NCI-H510A (cell line): ENCODE data around the gene ZSCAN10.
"Not testable (repeated sequence)": the region's sequence is repeated elsewhere in the genome, so short reads cannot be mapped to it uniquely, and the experiment has no call there.

Experiments used
- DNase-seq: peaks from one replicate; lab custom pipeline; 2025; lab: John Stamatoyannopoulos, UW

Gene ZSCAN10

DNA sequence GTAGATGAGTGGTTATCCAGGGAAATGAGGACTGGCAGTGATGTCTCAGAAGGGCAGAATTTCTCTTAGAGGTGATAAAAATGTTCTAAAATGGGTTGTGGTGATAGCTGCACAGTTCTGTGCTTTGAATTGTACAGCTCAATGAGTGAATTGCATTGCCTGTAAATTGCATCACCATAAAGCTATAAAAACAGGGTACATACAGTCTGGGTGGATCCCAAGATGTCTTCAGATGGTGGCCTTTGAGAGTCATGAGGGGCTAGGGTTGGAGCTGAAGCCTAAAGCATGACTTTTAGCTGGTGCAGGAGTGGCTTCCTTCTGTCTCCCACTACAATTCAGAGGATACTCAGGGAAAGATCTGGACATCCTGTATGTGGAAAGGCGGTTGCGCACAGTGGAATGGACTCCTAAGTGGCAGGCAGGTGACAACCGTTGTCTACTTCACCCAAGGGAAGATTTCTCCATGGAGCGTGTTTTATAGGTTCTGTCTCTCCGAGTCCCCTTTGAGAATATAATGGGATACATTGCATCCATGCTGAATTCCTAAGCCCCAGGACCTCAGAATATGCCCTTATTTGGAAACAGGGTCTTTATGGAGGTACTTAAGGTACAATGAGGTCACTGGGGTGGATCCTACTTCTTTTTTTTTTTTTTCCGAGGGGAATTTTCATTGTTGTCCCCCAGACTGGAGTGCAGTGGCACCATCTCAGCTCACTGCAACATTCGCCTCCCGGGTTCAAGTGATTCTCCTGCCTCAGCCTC, 35.3 kb downstream of the ZSCAN10 start:
- DNase-seq, result no peak

GRCh38 chr16:3062553-3062952, 36.5 kb downstream of the ZSCAN10 start:
- DNase-seq, result no peak

- DNase-seq, result no peak
These were observed 38.6 kb downstream of the ZSCAN10 start for GRCh38 chr16:3060339-3061127.

DNA sequence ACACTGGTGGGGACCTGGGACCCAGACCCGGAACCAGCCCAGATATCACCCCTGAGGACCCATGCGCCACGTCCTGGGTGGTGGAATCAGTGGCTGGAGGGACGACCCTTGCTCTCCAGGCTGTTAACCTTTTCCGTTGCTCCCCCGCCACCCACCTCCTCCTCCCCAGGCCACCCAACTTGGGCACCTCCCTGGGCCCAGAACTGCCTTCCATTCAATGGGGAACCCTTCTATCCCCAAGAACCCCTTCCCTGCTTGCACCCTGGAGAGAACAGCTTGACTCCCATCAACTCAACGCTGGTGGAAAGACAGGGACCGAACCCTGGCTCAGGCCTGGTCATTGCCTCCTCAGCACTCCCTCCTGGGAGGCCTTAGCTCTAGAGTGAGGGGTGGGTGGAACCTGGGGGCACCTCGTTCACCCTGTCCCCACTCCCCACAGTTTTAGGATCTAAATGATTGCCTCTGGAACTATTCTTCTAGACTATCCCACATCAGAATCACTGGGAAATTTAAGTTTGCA, 39.3 kb downstream of the ZSCAN10 start:
- DNase-seq, result no peak

- no peak for DNase-seq
These were observed 39.9 kb downstream of the ZSCAN10 start for GRCh38 chr16:3059041-3059722.

DNA sequence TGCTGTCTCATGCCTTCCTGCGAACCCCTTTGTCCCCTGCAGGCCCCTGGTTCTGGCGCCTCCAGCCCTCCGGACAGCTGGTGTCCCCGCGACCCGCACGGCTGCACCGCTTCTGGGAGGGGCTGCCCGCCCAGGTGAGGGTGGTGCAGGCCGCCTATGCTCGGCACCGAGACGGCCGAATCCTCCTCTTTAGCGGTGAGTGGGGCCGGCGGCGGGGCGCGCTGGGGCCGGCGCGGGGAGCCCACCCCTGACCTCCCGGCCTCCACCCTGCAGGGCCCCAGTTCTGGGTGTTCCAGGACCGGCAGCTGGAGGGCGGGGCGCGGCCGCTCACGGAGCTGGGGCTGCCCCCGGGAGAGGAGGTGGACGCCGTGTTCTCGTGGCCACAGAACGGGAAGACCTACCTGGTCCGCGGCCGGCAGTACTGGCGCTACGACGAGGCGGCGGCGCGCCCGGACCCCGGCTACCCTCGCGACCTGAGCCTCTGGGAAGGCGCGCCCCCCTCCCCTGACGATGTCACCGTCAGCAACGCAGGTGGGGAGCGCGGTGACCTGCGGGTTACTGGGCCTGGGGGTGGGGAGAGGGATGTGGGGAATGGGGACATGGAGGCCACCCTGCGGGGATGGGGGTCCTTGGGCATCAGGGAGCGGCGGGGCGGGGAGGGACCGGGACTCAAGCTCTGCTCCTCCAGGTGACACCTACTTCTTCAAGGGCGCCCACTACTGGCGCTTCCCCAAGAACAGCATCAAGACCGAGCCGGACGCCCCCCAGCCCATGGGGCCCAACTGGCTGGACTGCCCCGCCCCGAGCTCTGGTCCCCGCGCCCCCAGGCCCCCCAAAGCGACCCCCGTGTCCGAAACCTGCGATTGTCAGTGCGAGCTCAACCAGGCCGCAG, 40.7 kb downstream of the ZSCAN10 start:
- no peak for DNase-seq

- DNase-seq, result no peak
These were observed 41.6 kb downstream of the ZSCAN10 start for GRCh38 chr16:3057181-3058138.

DNA sequence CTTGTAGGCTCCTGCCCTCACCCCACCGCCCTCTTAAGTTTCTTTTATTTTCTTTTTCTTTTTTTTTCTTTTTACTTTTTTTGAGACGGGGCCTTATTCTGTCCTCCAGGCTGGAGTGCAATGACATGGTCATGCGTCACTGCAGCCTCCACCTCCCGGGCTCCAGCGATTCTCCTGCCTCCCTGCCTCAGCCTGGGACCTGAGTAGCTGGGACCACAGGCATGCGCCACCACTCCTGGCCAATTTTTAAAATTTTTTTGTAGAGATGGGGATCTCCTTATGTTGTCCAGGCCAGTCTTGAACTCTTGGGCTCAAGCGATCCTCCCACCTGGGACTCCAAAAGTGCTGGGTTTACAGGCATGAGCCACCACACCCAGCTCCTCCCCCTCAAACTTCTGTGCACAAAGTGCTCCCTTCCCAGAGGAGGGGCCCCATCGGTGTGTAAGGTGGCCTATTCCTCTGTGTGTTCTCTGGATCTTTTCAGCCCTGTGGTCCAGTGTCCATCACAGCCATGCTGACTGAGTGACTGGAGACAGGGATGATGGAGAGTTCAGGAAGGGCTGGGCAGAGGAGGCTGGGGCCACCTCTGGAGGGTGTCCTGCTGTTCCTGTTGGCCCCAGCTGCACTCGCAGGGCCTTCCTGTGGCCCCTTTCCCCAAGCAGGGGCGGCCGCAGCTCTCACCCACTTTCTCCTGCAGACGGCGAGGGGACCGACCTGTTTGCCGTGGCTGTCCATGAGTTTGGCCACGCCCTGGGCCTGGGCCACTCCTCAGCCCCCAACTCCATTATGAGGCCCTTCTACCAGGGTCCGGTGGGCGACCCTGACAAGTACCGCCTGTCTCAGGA, 42.5 kb downstream of the ZSCAN10 start:
- no peak for DNase-seq

- not testable (repeated sequence) for DNase-seq
These were observed 43.4 kb downstream of the ZSCAN10 start for GRCh38 chr16:3055734-3056115.

GRCh38 chr16:3054965-3055733, 43.9 kb downstream of the ZSCAN10 start:
- no peak for DNase-seq

DNA sequence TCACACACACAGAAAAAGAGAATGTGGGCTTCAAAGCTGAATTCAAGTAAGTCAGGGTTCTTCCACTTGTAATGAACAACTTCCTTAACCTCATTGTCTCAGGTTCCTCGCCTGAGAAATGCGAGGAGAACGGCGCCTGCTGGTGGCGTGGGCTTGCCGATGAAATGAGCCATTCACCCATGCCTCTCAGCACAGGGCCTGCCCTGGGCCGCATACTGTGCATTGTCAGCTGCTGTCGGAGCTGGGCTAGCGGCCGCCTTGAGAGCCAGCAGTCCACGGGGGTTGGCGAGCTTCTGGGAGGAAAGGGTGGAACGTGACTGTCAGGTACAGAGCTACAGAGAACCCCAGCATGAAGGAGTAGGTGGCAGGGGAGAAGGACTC, 45.8 kb downstream of the ZSCAN10 start:
- DNase-seq, result not testable (repeated sequence)

- not testable (repeated sequence) for DNase-seq
These were observed 46.3 kb downstream of the ZSCAN10 start for GRCh38 chr16:3052571-3053329.

DNA sequence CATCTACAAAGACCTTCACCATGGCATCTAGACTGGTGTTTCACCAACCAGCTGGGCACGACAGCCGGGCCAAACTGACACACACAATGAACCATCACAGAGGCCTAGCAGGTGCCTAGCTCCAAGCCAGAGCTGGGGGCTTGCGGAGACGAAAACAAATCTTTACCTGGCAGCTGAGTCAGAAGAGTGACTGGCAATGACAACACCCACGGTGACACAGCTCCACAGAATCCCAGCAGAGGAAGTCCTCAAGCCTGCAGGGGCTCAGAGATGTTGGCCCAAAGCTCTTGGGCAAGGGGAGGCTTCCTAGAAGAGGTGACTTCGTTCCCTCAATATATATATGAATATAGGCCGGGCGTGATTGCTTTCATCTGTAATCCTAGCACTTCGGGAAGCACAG, 47.6 kb downstream of the ZSCAN10 start:
- no peak for DNase-seq

- no peak for DNase-seq
These were observed 48.1 kb downstream of the ZSCAN10 start for GRCh38 chr16:3051009-3051408.

DNA sequence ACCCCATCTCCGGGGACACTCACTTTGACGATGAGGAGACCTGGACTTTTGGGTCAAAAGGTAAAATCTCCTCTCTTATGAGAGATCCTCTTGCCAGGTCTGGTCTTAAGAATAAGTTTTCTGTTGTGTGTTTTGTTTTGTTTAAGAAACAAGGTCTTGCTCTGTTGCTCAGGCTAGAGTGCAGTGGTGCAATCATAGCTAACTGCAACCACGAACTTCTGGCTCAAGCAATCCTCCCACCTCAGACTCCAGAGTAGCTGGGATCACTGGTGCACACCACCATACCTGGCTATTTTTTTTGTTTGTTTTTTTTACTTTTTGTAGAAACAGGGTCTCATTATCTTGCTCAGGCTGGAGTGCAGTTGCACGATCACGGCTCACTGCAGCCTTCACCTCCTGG, 48.6 kb downstream of the ZSCAN10 start:
- DNase-seq, result no peak

DNA sequence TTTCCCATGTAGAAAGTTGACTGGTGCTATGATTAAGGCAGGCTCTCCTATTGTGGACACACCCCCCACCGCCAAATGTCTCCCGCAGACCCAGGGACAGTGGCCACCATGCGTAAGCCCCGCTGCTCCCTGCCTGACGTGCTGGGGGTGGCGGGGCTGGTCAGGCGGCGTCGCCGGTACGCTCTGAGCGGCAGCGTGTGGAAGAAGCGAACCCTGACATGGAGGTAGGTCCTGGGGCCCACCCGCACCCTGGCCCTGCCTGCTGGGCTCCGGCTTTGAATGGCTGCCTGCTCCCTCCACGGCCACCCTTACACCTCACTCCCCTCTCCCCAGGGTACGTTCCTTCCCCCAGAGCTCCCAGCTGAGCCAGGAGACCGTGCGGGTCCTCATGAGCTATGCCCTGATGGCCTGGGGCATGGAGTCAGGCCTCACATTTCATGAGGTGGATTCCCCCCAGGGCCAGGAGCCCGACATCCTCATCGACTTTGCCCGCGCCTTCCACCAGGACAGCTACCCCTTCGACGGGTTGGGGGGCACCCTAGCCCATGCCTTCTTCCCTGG, 49.1 kb downstream of the ZSCAN10 start:
- DNase-seq, result no peak

GRCh38 chr16:3047387-3047720, 51.7 kb downstream of the ZSCAN10 start:
- DNase-seq, result no peak
